Effector memory CD4-positive, alpha-beta T cell (primary cell): ENCODE data around the gene MAB21L3.

Experiments
- DNase-seq, 3 donors: peaks; one replicate each; pipeline ENCODE4 v3.0.0-alpha.2; 2020
- H3K27ac ChIP-seq: 2 replicates; pipeline ENCODE4 v1.7.0; 2013; ENCODE audit warnings: mild to moderate bottlenecking, low read length, moderate library complexity; ENCODE audit not compliant: insufficient read depth, poor library complexity, severe bottlenecking
- H3K27me3 ChIP-seq: replicated peaks from 2 replicates; pipeline ENCODE4 v1.7.0; 2013; ENCODE audit warnings: mild to moderate bottlenecking, low read length; ENCODE audit not compliant: insufficient read depth, control insufficient read depth, poor library complexity, severe bottlenecking
- H3K36me3 ChIP-seq: 2 replicates; pipeline ENCODE4 v1.7.0; 2013; ENCODE audit warnings: mild to moderate bottlenecking, low read length, moderate library complexity; ENCODE audit not compliant: control insufficient read depth, insufficient read depth
- H3K4me1 ChIP-seq: 2 replicates; pipeline ENCODE4 v1.7.0; 2013; ENCODE audit warnings: low read length, mild to moderate bottlenecking; ENCODE audit not compliant: control insufficient read depth, insufficient read depth, poor library complexity, severe bottlenecking
- H3K4me3 ChIP-seq: 2 replicates; pipeline ENCODE4 v1.7.0; 2013; ENCODE audit warnings: low read length, low read depth, mild to moderate bottlenecking; ENCODE audit not compliant: insufficient read depth, poor library complexity, severe bottlenecking
- H3K9me3 ChIP-seq: 2 replicates; pipeline ENCODE4 v1.7.0; 2013; ENCODE audit warnings: mild to moderate bottlenecking, low read length, moderate library complexity; ENCODE audit not compliant: control insufficient read depth

MAB21L3 gene

DNA sequence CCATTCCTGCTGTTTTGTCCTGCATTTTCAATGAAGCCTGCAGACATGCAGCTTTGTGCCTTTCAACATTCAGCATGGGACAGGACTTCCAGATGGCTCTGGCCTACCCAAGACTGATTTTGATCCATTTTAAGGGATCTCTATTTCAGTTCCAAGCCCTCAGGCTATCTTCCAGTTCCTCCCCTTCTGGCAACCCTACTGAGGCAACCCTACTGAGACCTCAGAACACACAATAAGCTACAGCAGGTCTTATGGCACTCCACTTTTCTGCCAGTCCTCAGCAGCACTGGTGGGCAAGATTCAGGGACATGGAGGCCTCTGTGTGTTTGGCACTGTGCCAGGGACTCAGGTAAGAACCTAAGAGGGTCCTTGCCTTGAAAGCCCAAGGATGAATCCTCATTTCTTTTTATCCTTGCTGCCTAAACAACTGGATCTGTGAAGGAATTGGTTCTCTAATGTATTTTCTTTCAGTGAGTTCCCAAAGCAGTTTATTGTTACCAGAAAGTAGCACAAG lies 50.7 kb downstream of the MAB21L3 start:
- no peak overlapping the region for H3K4me3 ChIP-seq
- DNase-seq = no peak

DNA sequence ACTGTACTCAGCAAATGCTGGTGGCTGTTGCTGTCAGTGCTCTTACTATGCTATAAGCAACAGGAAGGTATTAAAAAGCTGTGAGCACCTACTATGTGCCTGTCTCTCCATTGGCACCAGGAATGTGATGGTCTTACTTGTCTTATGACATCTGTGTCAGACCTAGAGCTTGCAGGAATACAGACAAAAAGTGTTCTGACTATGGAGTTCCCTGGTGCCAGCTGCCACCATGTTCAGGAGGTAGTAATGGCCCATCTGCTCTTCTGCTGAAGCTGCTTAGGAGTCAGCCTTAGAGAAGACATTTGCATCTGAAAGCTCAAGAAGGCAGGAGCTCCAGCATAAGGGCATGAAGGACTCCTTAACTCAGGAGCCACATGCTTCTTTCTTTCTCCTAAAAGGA lies 52.3 kb downstream of the MAB21L3 start:
- Histone ChIP-seq H3K36me3 (no peaks in the 10 kb centered on the region), H3K27me3 (no peaks in the 10 kb centered on the region), H3K27ac (no peak overlapping the region), H3K4me1 (peaks cover 7% of the 10 kb centered on the region), H3K4me3 (no peak overlapping the region), H3K9me3 (peaks cover 4% of the 10 kb centered on the region)
- no peak for DNase-seq

More for the DNA sequence above, 50.7 kb downstream of the MAB21L3 start:
- H3K27me3 ChIP-seq = no peaks in the 10 kb centered on the region
- no peaks in the 10 kb centered on the region for H3K36me3 ChIP-seq
- H3K4me1 ChIP-seq = no peaks in the 10 kb centered on the region
- peaks cover 4% of the 10 kb centered on the region for H3K9me3 ChIP-seq
- H3K27ac ChIP-seq = no peak overlapping the region

DNA sequence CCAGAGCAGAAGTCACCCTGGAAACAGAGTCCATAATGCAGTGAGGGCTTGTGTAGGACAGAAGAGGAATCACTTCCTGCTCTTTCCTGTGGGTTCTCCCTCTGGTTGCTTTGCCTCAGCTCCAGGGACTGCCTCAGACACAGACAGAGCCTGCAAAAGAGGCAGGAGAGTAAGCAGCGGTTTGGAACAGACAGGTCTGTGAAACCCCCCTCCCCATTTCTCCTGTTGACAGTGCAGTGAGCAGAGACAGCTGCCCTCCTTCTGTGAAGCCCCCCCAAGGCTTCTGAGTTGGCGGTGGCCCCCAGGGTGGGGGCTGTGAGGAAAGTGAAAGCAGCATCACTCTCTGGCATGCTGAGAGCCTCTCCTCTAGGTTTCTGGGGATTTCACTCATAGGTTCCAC lies 53.0 kb downstream of the MAB21L3 start:
- no peak for DNase-seq
- no peak overlapping the region for H3K4me3 ChIP-seq
- H3K27me3 ChIP-seq = no peaks in the 10 kb centered on the region
- H3K9me3 ChIP-seq = peaks cover under 1% of the 10 kb centered on the region
- H3K4me1 ChIP-seq = peaks cover 12% of the 10 kb centered on the region
- no peaks in the 10 kb centered on the region for H3K36me3 ChIP-seq
- no peak overlapping the region for H3K27ac ChIP-seq

DNA sequence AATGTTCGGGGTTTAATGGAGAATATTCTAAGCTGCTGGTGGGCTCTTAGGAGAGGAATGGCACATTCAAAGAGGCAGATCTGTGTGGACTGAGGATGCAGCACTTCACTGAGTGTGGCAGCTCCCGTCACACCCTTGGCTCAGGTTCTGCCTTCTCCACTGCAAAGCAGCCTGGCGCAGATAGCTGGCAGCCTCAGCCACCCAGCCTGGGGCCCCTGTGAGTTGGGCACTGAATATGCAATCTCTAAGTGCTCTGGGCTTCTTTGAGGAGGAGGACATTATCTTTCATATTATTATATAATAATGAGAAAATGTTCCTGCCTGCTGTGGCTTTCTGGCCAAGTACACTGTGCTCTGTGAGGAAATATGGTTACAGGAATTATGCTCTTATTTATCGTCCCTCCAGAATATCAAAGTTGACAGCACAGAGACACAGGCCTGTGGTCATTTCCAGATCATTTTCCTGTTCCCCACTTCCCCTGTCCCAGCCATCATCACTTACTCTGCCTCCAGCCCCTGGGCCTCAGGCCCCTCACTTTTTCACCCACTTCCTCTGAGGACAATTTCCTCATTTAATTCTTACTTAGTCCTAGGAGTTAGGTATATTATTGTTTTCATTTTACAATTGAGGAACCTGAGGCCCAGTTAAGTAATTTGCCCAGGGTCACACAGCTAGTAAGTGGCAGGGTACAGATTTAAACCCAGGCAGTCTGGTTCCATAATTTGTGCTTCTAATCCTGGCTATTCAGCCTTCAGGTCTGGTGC lies 53.6 kb downstream of the MAB21L3 start:
- H3K27ac ChIP-seq = no peak overlapping the region
- no peak for DNase-seq
- peaks cover 12% of the 10 kb centered on the region for H3K4me1 ChIP-seq
- H3K9me3 ChIP-seq = no peaks in the 10 kb centered on the region
- no peaks in the 10 kb centered on the region for H3K27me3 ChIP-seq
- no peak overlapping the region for H3K4me3 ChIP-seq
- H3K36me3 ChIP-seq = no peaks in the 10 kb centered on the region

DNA sequence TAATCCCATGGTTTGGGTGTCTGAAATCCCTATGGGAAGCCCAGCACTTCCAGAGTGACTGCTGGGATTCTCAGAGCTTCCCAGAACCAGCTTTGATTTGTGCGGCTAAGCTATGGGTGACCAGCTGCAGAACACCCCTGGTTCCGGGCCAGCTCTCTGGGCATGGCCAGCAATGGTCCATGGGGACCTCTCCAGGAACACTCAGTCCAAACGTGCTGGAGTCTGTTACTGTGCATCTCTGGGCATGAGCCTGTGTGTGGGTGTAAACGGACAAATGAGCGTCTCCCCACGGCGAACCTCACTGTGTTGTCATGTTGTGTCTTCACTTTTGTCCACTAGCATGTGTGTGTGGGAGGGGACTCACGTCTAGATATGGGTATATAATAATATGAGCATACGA lies 54.4 kb downstream of the MAB21L3 start:
- Histone ChIP-seq H3K4me3 (no peak overlapping the region), H3K27me3 (no peaks in the 10 kb centered on the region), H3K4me1 (peaks cover 12% of the 10 kb centered on the region), H3K27ac (no peak overlapping the region), H3K9me3 (no peaks in the 10 kb centered on the region), H3K36me3 (no peaks in the 10 kb centered on the region)
- no peak for DNase-seq

DNA sequence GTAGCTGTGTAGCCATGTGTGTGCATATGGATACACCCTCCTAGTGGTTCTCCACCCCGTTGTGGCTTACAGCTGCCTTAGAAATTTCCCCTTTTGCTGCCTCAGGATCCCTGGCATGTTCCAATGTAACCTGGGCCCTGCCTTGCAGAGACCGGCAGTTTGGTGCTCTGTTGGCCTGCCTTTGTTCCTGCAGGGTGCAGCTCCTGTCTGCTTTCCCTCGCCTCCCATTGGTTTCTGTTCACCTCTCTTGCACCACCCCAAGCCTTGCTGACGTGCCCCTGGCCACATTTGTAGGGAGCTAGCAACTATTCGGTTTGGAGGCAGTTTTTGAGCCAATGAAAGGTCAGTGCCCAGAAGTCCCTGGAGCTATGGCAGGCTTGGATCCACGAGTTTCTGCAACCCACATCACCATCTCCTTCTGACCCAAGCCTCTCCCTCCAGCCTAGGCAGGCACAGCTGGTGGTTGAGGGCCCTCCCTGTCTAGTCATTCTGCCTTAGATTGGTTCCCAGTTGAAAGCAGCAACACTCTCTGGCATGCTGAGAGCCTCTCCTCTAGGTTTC lies 54.9 kb downstream of the MAB21L3 start:
- Histone ChIP-seq H3K27ac (no peak overlapping the region), H3K9me3 (no peaks in the 10 kb centered on the region), H3K4me1 (peaks cover 12% of the 10 kb centered on the region), H3K4me3 (no peak overlapping the region), H3K27me3 (no peaks in the 10 kb centered on the region), H3K36me3 (no peaks in the 10 kb centered on the region)
- DNase-seq = no peak

DNA sequence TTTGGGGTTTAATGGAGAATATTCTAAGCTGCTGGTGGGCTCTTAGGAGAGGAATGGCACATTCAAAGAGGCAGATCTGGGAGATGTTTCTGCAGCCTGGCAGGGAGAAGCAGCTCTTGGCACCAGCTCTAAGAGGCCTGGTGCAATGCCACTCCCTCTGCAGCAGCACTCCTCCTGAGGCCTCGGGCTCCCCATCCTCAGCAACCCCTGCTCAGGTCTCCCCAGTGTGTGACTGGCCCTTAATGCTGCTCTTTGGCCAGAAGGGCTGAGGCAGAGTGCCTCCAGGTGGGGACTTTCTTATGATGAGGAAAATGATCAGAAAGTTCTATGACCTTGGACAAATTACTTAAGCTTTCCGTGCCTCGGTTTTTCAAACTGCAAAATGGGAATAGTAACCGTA lies 55.5 kb downstream of the MAB21L3 start:
- H3K27ac ChIP-seq = no peak overlapping the region
- no peaks in the 10 kb centered on the region for H3K9me3 ChIP-seq
- no peak overlapping the region for H3K4me3 ChIP-seq
- no peaks in the 10 kb centered on the region for H3K36me3 ChIP-seq
- DNase-seq = no peak
- peaks cover 12% of the 10 kb centered on the region for H3K4me1 ChIP-seq
- H3K27me3 ChIP-seq = no peaks in the 10 kb centered on the region

DNA sequence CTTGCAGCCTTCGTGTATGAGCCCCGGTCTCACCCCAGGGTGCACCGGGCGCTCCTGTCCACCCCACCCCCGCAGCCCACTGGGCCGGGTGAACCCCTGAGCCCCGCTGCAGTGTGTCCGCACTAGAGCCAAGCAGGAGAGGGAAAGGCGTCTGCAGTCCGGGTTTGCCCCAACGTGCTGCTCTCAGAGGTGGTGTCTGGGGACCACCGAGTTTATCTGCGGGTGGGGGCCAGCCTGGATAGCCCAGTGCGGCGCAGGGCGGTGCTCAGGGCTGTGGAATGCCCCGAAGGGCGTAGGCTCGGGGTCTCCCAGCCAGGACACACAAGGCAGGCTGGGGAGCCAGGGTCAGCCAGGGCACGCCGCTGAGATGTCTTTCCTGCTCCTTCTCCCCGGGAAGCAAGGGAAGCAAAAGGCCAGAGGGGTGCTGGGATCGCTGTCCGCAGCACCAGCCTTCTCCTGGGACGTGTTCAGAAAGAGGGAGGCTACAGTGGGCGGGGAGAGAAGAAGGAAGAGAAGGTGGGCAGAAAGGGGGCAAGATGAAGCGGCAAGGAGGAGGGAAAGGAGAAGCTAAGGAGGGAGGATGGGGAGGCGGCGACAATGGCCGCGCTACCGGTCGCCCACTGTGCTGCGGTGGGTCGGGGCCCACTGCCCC lies 56.6 kb downstream of the MAB21L3 start:
- Histone ChIP-seq H3K4me3 (peak overlapping the region; percentile 75), H3K9me3 (no peaks in the 10 kb centered on the region), H3K4me1 (peaks cover 12% of the 10 kb centered on the region), H3K36me3 (no peaks in the 10 kb centered on the region), H3K27ac (peak overlapping the region; percentile 42), H3K27me3 (no peaks in the 10 kb centered on the region)
- DNase-seq = no peak

DNA sequence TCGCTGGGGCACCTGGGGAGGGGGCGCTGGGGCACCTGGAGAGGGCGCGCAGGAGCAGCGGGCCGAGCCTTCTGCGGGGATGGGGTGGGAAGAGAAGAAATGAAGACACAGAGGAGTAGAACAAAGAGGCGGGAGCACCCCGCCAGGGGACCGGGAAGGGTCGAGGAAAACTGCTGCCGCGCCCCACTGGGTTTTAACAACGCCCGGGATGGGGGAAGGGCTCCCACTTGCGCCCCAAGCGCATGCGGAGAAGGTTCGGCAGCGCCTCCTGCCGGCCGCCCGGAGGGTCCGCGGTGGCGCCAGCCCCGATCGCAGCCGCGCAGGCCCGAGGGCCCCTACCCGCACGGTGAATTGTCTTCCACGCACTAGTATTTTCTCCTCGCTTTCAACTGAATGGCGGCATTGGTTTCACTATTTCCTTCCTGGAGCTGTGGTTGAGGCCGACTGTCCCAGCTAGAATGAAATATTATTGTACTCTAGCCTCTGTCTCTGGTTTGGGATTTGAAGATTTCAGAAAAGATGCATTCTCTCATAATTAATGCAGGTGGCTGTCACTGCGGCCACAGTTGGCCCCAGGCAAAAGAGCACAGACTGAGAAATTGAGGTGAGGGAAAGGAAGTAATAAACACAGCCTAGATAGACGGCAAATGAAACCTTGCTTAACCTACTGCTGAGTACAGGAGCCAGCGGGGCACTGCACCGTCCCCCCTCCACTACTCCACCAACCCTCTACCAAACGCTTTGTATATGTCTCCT lies 57.3 kb downstream of the MAB21L3 start:
- H3K4me1 ChIP-seq = peaks cover 12% of the 10 kb centered on the region
- peak overlapping the region; percentile 42 for H3K27ac ChIP-seq
- DNase-seq = peak; percentile 64 to 74 (median 66)
- no peaks in the 10 kb centered on the region for H3K9me3 ChIP-seq
- H3K27me3 ChIP-seq = no peaks in the 10 kb centered on the region
- peak overlapping the region; percentile 75 for H3K4me3 ChIP-seq
- H3K36me3 ChIP-seq = no peaks in the 10 kb centered on the region
